Heart left ventricle (tissue), 16 donors: ENCODE measurements around the gene SH3BP1. TPM values are rescaled to one million over a fixed set of nuclear protein-coding genes. Genes with fewer than 3 reads are reported as not detected.
A peak's percentile ranks its signal among the peaks of the same experiment; 100 is the strongest.

Experiments used
- ATAC-seq, 4 donors: fragments of 200-7000 bp; cut with Tn5 transposase; one replicate each; pipeline ENCODE4 v1.9.1; 2020 to 2022; ENCODE audit warnings: moderate library complexity in 4 of 4, mild to moderate bottlenecking in 3 of 4, moderate number of reproducible peaks in 1 of 4
- DNase-seq, 5 donors: peaks; one replicate each; pipeline ENCODE4 v3.0.0-alpha.2; 2020
- H3K27ac ChIP-seq, 12 donors: fragments of 200-600 bp; sonication (generic) in 4 of 12; one replicate each; pipeline versions ENCODE4 v1.5.0 to v1.8.0; 2016 to 2022; ENCODE audit warnings: mild to moderate bottlenecking in 2 of 12
- H3K27me3 ChIP-seq, 9 donors: fragments of 200-600 bp; sonication (generic) in 2 of 9; one replicate each; pipeline versions ENCODE4 v1.5.1 to v1.8.0; 2016 to 2022; ENCODE audit warnings: mild to moderate bottlenecking in 3 of 9
- H3K36me3 ChIP-seq, 9 donors: fragments of 200-600 bp; sonication (generic) in 2 of 9; one replicate each; pipeline versions ENCODE4 v1.5.0 to v1.8.0; 2018 to 2022; ENCODE audit warnings: mild to moderate bottlenecking in 2 of 9
- H3K4me1 ChIP-seq, 12 donors: fragments of 200-600 bp; sonication (generic) in 4 of 12; one replicate each; pipeline versions ENCODE4 v1.5.0 to v1.8.0; 2016 to 2022; ENCODE audit warnings: mild to moderate bottlenecking in 3 of 12
- H3K4me3 ChIP-seq, 12 donors: fragments of 200-600 bp; sonication (generic) in 4 of 12; one replicate each; pipeline versions ENCODE4 v1.5.0 to v1.8.0; 2017 to 2022; ENCODE audit warnings: mild to moderate bottlenecking in 9 of 12, moderate library complexity in 4 of 12
- H3K9me3 ChIP-seq, 12 donors: fragments of 200-600 bp; sonication (generic) in 4 of 12; one replicate each; pipeline versions ENCODE4 v1.5.0 to v1.8.0; 2016 to 2022; ENCODE audit warnings: mild to moderate bottlenecking in 1 of 12
- CTCF ChIP-seq, 12 donors: fragments of 200-600 bp; sonication (generic) in 4 of 12; IDR thresholded peaks; one replicate each; pipeline versions ENCODE4 v1.5.0 to v1.8.0; 2018 to 2022; ENCODE audit warnings: antibody characterized with exemption in 12 of 12, mild to moderate bottlenecking in 5 of 12
- POLR2A ChIP-seq, 2 donors: fragments of 450-650 bp; IDR thresholded peaks; one replicate each; pipeline ENCODE4 v1.6.1; 2017; ENCODE audit warnings: antibody characterized with exemption in 2 of 2, mild to moderate bottlenecking in 2 of 2, moderate library complexity in 2 of 2
- WGBS, 4 donors: extraction: QIAGEN DNeasy Blood & Tissue Kit in 2 of 4; methylation state at CpG; one replicate each; pipeline versions ENCODE4 v1.1.5 to v1.1.7; 2013 to 2018; 5-methylcytosine and 5-hydroxymethylcytosine counted together
- intact Hi-C, 10 donors: fragments of 100-400 bp; cut with DNase I; formaldehyde crosslinking; loops; one replicate each; pipeline versions ENCODE4 v1.11.1 to v1.14.2; 2022
- polyA plus RNA-seq, 2 donors: library from polyadenylated mRNA; stranded (reverse); fragments of 200-250 nt; gene quantifications; one replicate each; pipeline ENCODE4 v1.2.3, GENCODE V29; 2013
- total RNA-seq, 9 donors: library from RNA; depleted of rRNA in 2 of 9; stranded (reverse); fragments of >200 nt in 2 of 9; fragmentation: NEBNext Ultra II Directional in 3 of 9; extraction: Animal tissue kit (Norgen Biotek cat#: 25700) in 3 of 9; gene quantifications; one replicate each; pipeline versions ENCODE4 v1.1.0 to v1.2.4, GENCODE V29; 2016 to 2023
- donor health status: ischemic (EF 13 %, LVEDD 7.1; RV severe dilation, severe dysfunction).
- donor health status: healthy with polysubstance abuse.
- donor health status: DM: no; HTN: yes; CAD: no.
- donor health status: DM: no; HTN: no; CAD: no.
- donor health status: ischemic (EF 25% LVEDD 6.9; RV normal size, moderate dysfunction).
- donor health status: ischemic (EF 25% LVEDD 5.7; RV mildly dilated, moderate dysfunction).
- donor health status: healthy.
- donor health status: DM: yes; HTN: yes; CAD: no.
- donor health status: ischemic (EF 35%, LVEDD 5.7; RV mildly dilated, moderate dysfunction).
- donor health status: nonischemic (EF 11% LVEDD 7.7; RV severe dilation, severe dysfunction).
- donor health status: DM: yes; HTN: yes; CAD: no.
- donor health status: PGD.
- donor health status: ischemic (EF 29% LVEDD 5.4; RV normal size, mild dysfunction).
- donor health status: nonischemic (EF 23%, LVEDD 6.1; RV moderate dilation, normal function).

The SH3BP1 gene
- total and polyA plus RNA-seq, 11 donors = 0.44 to 19.7 (median 2.0) TPM

- WGBS, 4 donors = 90 to 95% (median 91%) methylated on average over 8 to 10 of the region's 10 CpGs
- Histone ChIP-seq H3K27me3 (no peaks in the 10 kb centered on the region), H3K27ac (no peak overlapping the region), H3K4me1 (peaks cover 2 to 74% (median 43%) of the 10 kb centered on the region in 12 donors), H3K36me3 (peaks cover 0 to 53% (median 19%) of the 10 kb centered on the region in 9 donors), H3K9me3 (no peaks in the 10 kb centered on the region), H3K4me3 (no peak overlapping the region)
- DNase-seq (no peak), ATAC-seq (no peak)
- TF ChIP-seq POLR2A (IDR thresholded peaks at IDR 0.05) (no peak), CTCF (IDR thresholded peaks at IDR 0.05) (no peak)
- intact Hi-C loops = loop anchor here in 1 of 10 donors (5.0 kb wide), 1 partner anchor 47 kb away; the partner anchor contains the start of gene LGALS1
Measured at GRCh38 chr22:37629928-37630327, 9.5 kb upstream of the SH3BP1 start.

GRCh38 chr22:37630839-37631435 is 8.5 kb upstream of the SH3BP1 start:
- 87 to 89% (median 87%) methylated on average over 5 to 9 of the region's 9 CpGs for WGBS, 4 donors
- intact Hi-C loops = no loop called here
- no peak overlapping the region for H3K4me3 ChIP-seq
- ATAC-seq = no peak
- peaks cover 2 to 77% (median 40%) of the 10 kb centered on the region in 12 donors for H3K4me1 ChIP-seq
- H3K36me3 ChIP-seq = peaks cover 0 to 44% (median 17%) of the 10 kb centered on the region in 9 donors
- no peak for DNase-seq
- peak overlapping the region in 5 of 12 donors; percentile 18 to 98 (median 84) for H3K27ac ChIP-seq
- no peaks in the 10 kb centered on the region for H3K27me3 ChIP-seq
- H3K9me3 ChIP-seq = no peaks in the 10 kb centered on the region
- TF ChIP-seq POLR2A (IDR thresholded peaks at IDR 0.05) (no peak), CTCF (IDR thresholded peaks at IDR 0.05) (no peak)

GRCh38 chr22:37631448-37632173 is 7.9 kb upstream of the SH3BP1 start:
- Histone ChIP-seq H3K36me3 (peaks cover 0 to 39% (median 15%) of the 10 kb centered on the region in 9 donors), H3K27me3 (no peaks in the 10 kb centered on the region), H3K27ac (peak overlapping the region in 8 of 12 donors; percentile 18 to 98 (median 84)), H3K4me1 (peaks cover 2 to 77% (median 33%) of the 10 kb centered on the region in 12 donors), H3K4me3 (peak overlapping the region in 1 of 12 donors; percentile 36), H3K9me3 (no peaks in the 10 kb centered on the region)
- no peak for DNase-seq
- intact Hi-C loops = no loop called here
- WGBS, 4 donors = 78 to 83% (median 79%) methylated on average over 14 to 19 of the region's 19 CpGs
- no peak for ATAC-seq
- TF ChIP-seq CTCF (IDR thresholded peaks at IDR 0.05) (no peak), POLR2A (IDR thresholded peaks at IDR 0.05) (no peak)
